K562 (cell line): ENCODE data around the gene PLEKHA1. TPM values are rescaled to one million over a fixed set of nuclear protein-coding genes. Genes with fewer than 3 reads are reported as not detected.

ENCODE experiments used
- ATAC-seq: fragments of 200-7000 bp; cut with Tn5 transposase; 3 replicates; pipeline ENCODE4 v1.9.1; 2020; ENCODE audit warnings: moderate library complexity
- BruUV-seq: library from RNA; stranded (reverse); fragments of 400-500 nt; replicated peaks from 2 replicates; lab custom pipeline; 2021; lab: Mats Ljungman, UMichigan
- CTCF ChIA-PET: fragments of 300-600 bp; formaldehyde crosslinking; extraction: SDS; loops from one replicate; lab custom pipeline; 2021; ENCODE audit warnings: low intra/inter-chr PET ratio; lab: Yijun Ruan, JAX
- POLR2A ChIA-PET: fragments of 300-600, 350-650 bp; sonication (Branson Sonifier 250); formaldehyde crosslinking; extraction: SDS; loops from one replicate; lab custom pipeline; 2021; ENCODE audit warnings: antibody characterized with exemption, inconsistent platforms; lab: Yijun Ruan, JAX
- DNase-seq, 4 experiments: peaks; one replicate each; pipeline versions ENCODE4 v3.0.0 to v3.0.0-alpha.2; 2011 to 2018; ENCODE audit warnings: low spot score in 3 of 4, mixed read lengths in 3 of 4; ENCODE audit errors: extremely low read depth in 1 of 4
- FAIRE-seq: peaks from 2 replicates; lab custom pipeline; 2011; peaks lifted over from hg19 to GRCh38; lab: Jason Lieb, UNC
- H2AFZ ChIP-seq: 2 replicates; pipeline ENCODE4 v1.6.0; 2011; ENCODE audit warnings: low read depth, low read length, control low read depth, inconsistent platforms
- H3K27ac ChIP-seq: fragments of 200-600 bp; 3 replicates; pipeline ENCODE4 v1.8.0; 2011; ENCODE audit warnings: low read depth, mild to moderate bottlenecking, control low read depth, inconsistent platforms, low read length, moderate library complexity, mixed read lengths; ENCODE audit errors: extremely low read depth
- H3K27me3 ChIP-seq, 2 experiments: fragments of 300-600 bp in 1 of 2; 2 replicates in 1 of 2; 3 replicates in 1 of 2; pipeline versions ENCODE4 v1.6.0 to v1.8.0; 2011; ENCODE audit warnings: inconsistent platforms in 2 of 2, low read length in 2 of 2, mild to moderate bottlenecking in 1 of 2, mixed read lengths in 1 of 2, moderate library complexity in 1 of 2; ENCODE audit not compliant: control insufficient read depth in 2 of 2, insufficient read depth in 2 of 2
- H3K36me3 ChIP-seq: fragments of 300-600 bp; 3 replicates; pipeline ENCODE4 v1.8.0; 2011; ENCODE audit warnings: mild to moderate bottlenecking, low read length, inconsistent platforms; ENCODE audit not compliant: control insufficient read depth, insufficient read depth
- H3K4me1 ChIP-seq, 2 experiments: fragments of 200-600 bp in 1 of 2; replicated peaks in 1 of 2; 2 replicates in 1 of 2; 3 replicates in 1 of 2; pipeline versions ENCODE4 v1.5.1 to v1.8.0; 2011; ENCODE audit warnings: inconsistent platforms in 2 of 2, low read length in 2 of 2, mild to moderate bottlenecking in 1 of 2, mixed read lengths in 1 of 2, moderate library complexity in 1 of 2; ENCODE audit not compliant: control insufficient read depth in 2 of 2, insufficient read depth in 2 of 2
- H3K4me2 ChIP-seq: 2 replicates; pipeline ENCODE4 v1.6.1; 2011; ENCODE audit warnings: low read length, control low read depth, inconsistent platforms, mixed read lengths; ENCODE audit not compliant: insufficient read depth
- H3K4me3 ChIP-seq: fragments of 200-600 bp; sonication (generic), shearing (Covaris generic); 2 replicates; pipeline ENCODE4 v1.5.1; 2016; ENCODE audit warnings: control low read depth, inconsistent platforms
- H3K79me2 ChIP-seq: fragments of 200-600 bp; 3 replicates; pipeline ENCODE4 v1.8.0; 2011; ENCODE audit warnings: low read length, inconsistent platforms; ENCODE audit not compliant: control insufficient read depth, insufficient read depth
- H3K9ac ChIP-seq, 2 experiments: 2 replicates each; pipeline versions ENCODE4 v1.6.0 to v1.6.1; 2011; ENCODE audit warnings: low read depth in 2 of 2, low read length in 2 of 2, control low read depth in 1 of 2, inconsistent platforms in 1 of 2, mild to moderate bottlenecking in 1 of 2, mixed read lengths in 1 of 2; ENCODE audit not compliant: insufficient read depth in 1 of 2
- H3K9me1 ChIP-seq: one replicate; pipeline ENCODE4 v1.6.0; 2011; ENCODE audit warnings: inconsistent platforms, mild to moderate bottlenecking, low read length, moderate library complexity; ENCODE audit not compliant: control insufficient read depth, insufficient read depth
- H3K9me3 ChIP-seq: replicated peaks from 2 replicates; pipeline ENCODE4 v1.5.1; 2011; ENCODE audit warnings: low read depth, low read length, inconsistent platforms; ENCODE audit not compliant: control insufficient read depth, insufficient read depth
- H4K20me1 ChIP-seq: replicated peaks from 2 replicates; pipeline ENCODE4 v1.6.1; 2011; ENCODE audit warnings: low read length, inconsistent platforms, mixed read lengths; ENCODE audit not compliant: control insufficient read depth, insufficient read depth
- CREBBP ChIP-seq: IDR thresholded peaks from one replicate; pipeline ENCODE4 v1.6.1; 2012; ENCODE audit warnings: low read depth, mild to moderate bottlenecking, control low read depth, inconsistent platforms, low read length
- HDAC3 ChIP-seq: fragments of 450-650 bp; IDR thresholded peaks from 2 replicates; pipeline ENCODE4 v1.6.1; 2018; ENCODE audit warnings: borderline replicate concordance, mild to moderate bottlenecking, moderate library complexity; ENCODE audit not compliant: partially characterized antibody
- ILF3 ChIP-seq: fragments of 450-650 bp; IDR thresholded peaks from 2 replicates; pipeline ENCODE4 v1.6.1; 2018; ENCODE audit warnings: antibody characterized with exemption, mild to moderate bottlenecking, moderate library complexity, borderline replicate concordance
- MEF2A ChIP-seq: IDR thresholded peaks from 2 replicates; pipeline ENCODE4 v1.6.1; 2011; ENCODE audit warnings: low read depth, mild to moderate bottlenecking, low read length, moderate library complexity; ENCODE audit not compliant: control insufficient read depth
- MIER1 ChIP-seq: fragments of 450-650 bp; IDR thresholded peaks from 2 replicates; pipeline ENCODE4 v1.6.1; 2016; ENCODE audit warnings: antibody characterized with exemption, mild to moderate bottlenecking, low read depth
- NBN ChIP-seq: fragments of 450-650 bp; IDR thresholded peaks from 2 replicates; pipeline ENCODE4 v1.6.1; 2016; ENCODE audit warnings: low read depth, mild to moderate bottlenecking
- NFE2 ChIP-seq: IDR thresholded peaks from 2 replicates; pipeline ENCODE4 v1.6.1; 2014; ENCODE audit warnings: antibody characterized with exemption, low read depth
- PHB ChIP-seq: fragments of 250-450 bp; sonication (Bioruptor Pico); IDR thresholded peaks from 2 replicates; pipeline ENCODE4 v1.5.0; 2021
- SPI1 ChIP-seq: IDR thresholded peaks from 2 replicates; pipeline ENCODE4 v1.6.1; 2011; ENCODE audit warnings: low read depth, low read length, control low read depth, borderline replicate concordance
- ZNF121 ChIP-seq: sonication (generic); formaldehyde crosslinking; conservative IDR thresholded peaks from 2 replicates; pipeline ENCODE4 v1.8.0; 2022; ENCODE audit warnings: missing genetic modification reagents
- ZNF431 ChIP-seq: sonication (generic); formaldehyde crosslinking; IDR thresholded peaks from 2 replicates; pipeline ENCODE4 v1.8.0; 2022; ENCODE audit warnings: mild to moderate bottlenecking, missing genetic modification reagents
- WGBS: fragments of 100-300 bp; shearing (Covaris generic); methylation state at CpG from one replicate; pipeline ENCODE4 v1.1.6; 2016; ENCODE audit warnings: low coverage, mixed read lengths; ENCODE audit not compliant: insufficient coverage; ENCODE audit errors: missing lambda C conversion rate; 5-methylcytosine and 5-hydroxymethylcytosine counted together
- in situ Hi-C: fragments of 300-500 bp; cut with MboI; formaldehyde crosslinking; loops from 4 replicates; pipeline ENCODE4 v1.15.0; 2018; ENCODE audit warnings: inconsistent platforms, mixed read lengths
- intact Hi-C: fragments of 100-400 bp; cut with micrococcal nuclease; formaldehyde crosslinking; loops from 2 replicates; pipeline ENCODE4 v1.14.2; 2022
- polyA plus RNA-seq, 8 experiments: library from polyadenylated mRNA; depleted of rRNA in 4 of 8; stranded (reverse) in 5 of 8; unstranded in 3 of 8; fragments of >200 nt; fragmentation: Nextera tagmentation in 2 of 8; fragmentation: Illumina TruSeq in 1 of 8; extraction: Ambion mirVana in 2 of 8; extraction: Trizol in 1 of 8; gene quantifications; 2 replicates each; pipeline versions ENCODE4 v1.2.1 to v1.2.3, GENCODE V29; 2011 to 2014; ENCODE audit warnings: inconsistent platforms in 1 of 8, missing spikeins in 1 of 8
- total RNA-seq, 7 experiments: library from RNA; depleted of rRNA in 6 of 7; stranded (reverse); fragments of >200 nt in 6 of 7; fragmentation: Illumina TruSeq in 2 of 7; extraction: Trizol in 2 of 7; gene quantifications; 2 replicates each; pipeline versions ENCODE4 v1.2.1 to v1.2.3, GENCODE V29; 2011 to 2021; ENCODE audit warnings: low replicate concordance in 1 of 7

PLEKHA1 gene
- total and polyA plus RNA-seq, 9 of the 15 experiments (the other 6 are each of a cell fraction or from before 2014, with no cell fraction given) = 0.05 to 4.7 (median 1.0) TPM

- H3K4me3 ChIP-seq = no peak overlapping the region
- in situ Hi-C loops = no loop called here
- H3K9me3 ChIP-seq = no peaks in the 10 kb centered on the region
- H3K27me3 ChIP-seq = peaks cover 0 to 18% of the 10 kb centered on the region in 2 experiments; a peak in 2 of 5 replicates
- no peak overlapping the region for H3K9ac ChIP-seq
- H3K36me3 ChIP-seq = no peaks in the 10 kb centered on the region
- no peak overlapping the region for H3K27ac ChIP-seq
- DNase-seq (no peak), ATAC-seq (no peak), FAIRE-seq (no peak)
- no peaks in the 10 kb centered on the region for H3K79me2 ChIP-seq
- CTCF ChIA-PET = no interaction called here
- no peak overlapping the region for H3K4me2 ChIP-seq
- H4K20me1 ChIP-seq = no peaks in the 10 kb centered on the region; the same call in 1 of the 2 replicates
- no peaks in the 10 kb centered on the region for H3K4me1 ChIP-seq
- TF ChIP-seq CREBBP (no peak), MEF2A (no peak), HDAC3 (no peak), SPI1 (no peak), NBN (no peak), ILF3 (no peak), PHB (CRISPR knock-in tag) (no peak), NFE2 (no peak), MIER1 (no peak), ZNF121 (no peak), ZNF431 (CRISPR knock-in tag) (no peak)
- H2AFZ ChIP-seq = no peak overlapping the region
- POLR2A ChIA-PET = no interaction called here
- 0% methylated on average over 2 of the region's 12 CpGs for WGBS
- no TSS peak for BruUV-seq
- no peaks in the 10 kb centered on the region for H3K9me1 ChIP-seq
- intact Hi-C loops = no loop called here
Measured at GRCh38 chr10:122475100-122475499, 100.6 kb downstream of the PLEKHA1 start.
